ENCODE measurements around the gene PCBP3.

DNA sequence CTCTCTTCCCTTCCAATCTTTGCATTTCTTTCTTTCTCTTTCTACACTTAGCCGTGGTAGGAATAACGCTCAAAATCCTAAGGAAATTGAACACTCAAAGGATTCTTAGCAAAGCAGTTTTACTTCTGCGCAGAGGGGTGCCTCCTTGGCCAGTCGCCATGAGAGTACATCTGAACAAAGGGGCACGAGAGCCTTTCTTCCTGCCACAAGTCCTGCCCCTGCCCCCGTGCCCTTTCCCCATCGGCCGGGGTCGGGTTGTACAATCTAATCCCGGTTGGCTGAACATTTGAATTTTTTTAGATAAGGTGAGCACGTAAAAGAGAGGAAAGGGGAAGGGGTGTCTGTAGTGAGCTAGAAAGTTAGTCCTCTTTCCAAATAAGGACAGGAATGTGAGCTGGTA is 309.4 kb downstream of the PCBP3 start:
- no peak for TF ChIP-seq CTCF (IDR thresholded peaks at IDR 0.05)
- no peak for TF ChIP-seq EZH2 (IDR thresholded peaks at IDR 0.05)
- no peak for TF ChIP-seq EZH2phosphoT487 (IDR thresholded peaks at IDR 0.05)
